SH-SY5Y (cell line): ENCODE measurements around the gene LRFN3.

Source experiments
- GATA2 ChIP-seq: IDR thresholded peaks from 2 replicates; pipeline ENCODE4 v1.6.1; 2011; ENCODE audit warnings: mild to moderate bottlenecking, low read depth, low read length
- GATA3 ChIP-seq: IDR thresholded peaks from 2 replicates; pipeline ENCODE4 v1.6.1; 2011; ENCODE audit warnings: low read depth, mild to moderate bottlenecking, low read length, moderate library complexity

- TF ChIP-seq GATA2 (no peak), GATA3 (no peak)
These were observed 36.5 kb upstream of the LRFN3 start for GRCh38 chr19:35899547-35900214.
